Panc1 (cell line): Measurements from ENCODE around the gene STK39. TPM values are rescaled to one million over a fixed set of nuclear protein-coding genes. Genes with fewer than 3 reads are reported as not detected.

ENCODE experiments used
- ATAC-seq: fragments of 200-7000 bp; cut with Tn5 transposase; 2 replicates; pipeline ENCODE4 v1.9.1; 2020; ENCODE audit warnings: mild to moderate bottlenecking, moderate library complexity
- BruUV-seq: library from RNA; stranded (reverse); fragments of 400-500 nt; replicated peaks from 2 replicates; lab custom pipeline; 2021; lab: Mats Ljungman, UMichigan
- CTCF ChIA-PET: fragments of 300-600 bp; sonication (Branson Sonifier 250); formaldehyde crosslinking; loops from one replicate; lab custom pipeline; 2022; ENCODE audit warnings: antibody characterized with exemption; lab: Charles Lee
- POLR2A ChIA-PET: fragments of 300-600 bp; sonication (Branson Sonifier 250); formaldehyde crosslinking; loops from one replicate; lab custom pipeline; 2022; ENCODE audit warnings: antibody characterized with exemption; lab: Charles Lee
- DNase-seq: peaks from one replicate; pipeline ENCODE4 v3.0.0-alpha.2; 2010; ENCODE audit warnings: low read depth, low spot score
- H3K27ac ChIP-seq: 2 replicates; pipeline ENCODE4 v1.5.1; 2011; ENCODE audit warnings: mild to moderate bottlenecking, low read length, inconsistent platforms
- H3K27me3 ChIP-seq: fragments of 200-500 bp; sonication (Bioruptor generic); 2 replicates; pipeline ENCODE4 v1.6.0; 2014; ENCODE audit warnings: low read length, inconsistent platforms; ENCODE audit not compliant: control insufficient read depth, insufficient read depth
- H3K36me3 ChIP-seq: fragments of 200-500 bp; sonication (Bioruptor generic); 2 replicates; pipeline ENCODE4 v1.5.1; 2014; ENCODE audit warnings: inconsistent platforms, mild to moderate bottlenecking, low read length, moderate library complexity; ENCODE audit not compliant: control insufficient read depth, insufficient read depth
- H3K4me1 ChIP-seq: 2 replicates; pipeline ENCODE4 v1.5.1; 2011; ENCODE audit warnings: inconsistent platforms, mild to moderate bottlenecking, low read length, moderate library complexity; ENCODE audit not compliant: control insufficient read depth, insufficient read depth
- H3K4me3 ChIP-seq, 2 experiments: 2 replicates each; pipeline ENCODE4 v1.5.1; 2011 to 2012; ENCODE audit warnings: low read depth in 2 of 2, low read length in 2 of 2, mild to moderate bottlenecking in 2 of 2, inconsistent platforms in 1 of 2, moderate library complexity in 1 of 2
- H3K9me3 ChIP-seq: fragments of 200-500 bp; sonication (Bioruptor generic); 2 replicates; pipeline ENCODE4 v1.5.1; 2014; ENCODE audit warnings: low read depth, mild to moderate bottlenecking, inconsistent platforms, low read length, moderate library complexity; ENCODE audit not compliant: control insufficient read depth, insufficient read depth
- CTCF ChIP-seq: fragments of 450-650 bp; IDR thresholded peaks from 2 replicates; pipeline ENCODE4 v1.5.1; 2017; ENCODE audit warnings: mild to moderate bottlenecking
- POLR2AphosphoS5 ChIP-seq: IDR thresholded peaks from 2 replicates; pipeline ENCODE4 v1.6.1; 2012; ENCODE audit warnings: mild to moderate bottlenecking, low read depth, low read length, moderate library complexity
- REST ChIP-seq, 2 experiments: IDR thresholded peaks; 2 replicates each; pipeline ENCODE4 v1.6.1; 2011 to 2012; ENCODE audit warnings: low read depth in 2 of 2, control low read depth in 1 of 2, low read length in 1 of 2, mild to moderate bottlenecking in 1 of 2, moderate library complexity in 1 of 2; ENCODE audit not compliant: insufficient read depth in 1 of 2
- SIN3A ChIP-seq: IDR thresholded peaks from 2 replicates; pipeline ENCODE4 v1.6.1; 2012; ENCODE audit warnings: low read depth, mild to moderate bottlenecking, low read length, moderate library complexity, borderline replicate concordance; ENCODE audit not compliant: insufficient read depth
- TCF7L2 ChIP-seq: IDR thresholded peaks from 2 replicates; pipeline ENCODE4 v1.6.1; 2011; ENCODE audit warnings: mild to moderate bottlenecking, low read depth, low read length, inconsistent platforms
- in situ Hi-C: cut with HindIII; loops from 2 replicates; pipeline ENCODE4 v1.10.0; 2016; ENCODE audit warnings: low sequenced_read_pairs, low pct_unique_long_range_greater_than_20kb
- intact Hi-C: fragments of 100-400 bp; cut with micrococcal nuclease; formaldehyde crosslinking; loops from one replicate; pipeline ENCODE4 v1.10.0; 2022; ENCODE audit not compliant: unreplicated experiment
- total RNA-seq: library from RNA; stranded (reverse); gene quantifications from one replicate; pipeline ENCODE4 v1.2.1, GENCODE V29; 2021; ENCODE audit not compliant: unreplicated experiment

Gene STK39
- total RNA-seq, 1 experiment from 2014 or later = 14.0 TPM

GRCh38 chr2:168047091-168047690, 200.2 kb downstream of the STK39 start:
- Histone ChIP-seq H3K9me3 (no peaks in the 10 kb centered on the region), H3K4me3 (no peak overlapping the region), H3K27me3 (no peaks in the 10 kb centered on the region), H3K4me1 (no peaks in the 10 kb centered on the region), H3K36me3 (no peaks in the 10 kb centered on the region), H3K27ac (no peak overlapping the region)
- ATAC-seq = no peak
- POLR2A ChIA-PET = no interaction called here
- intact Hi-C loops (no loop called here), in situ Hi-C loops (no loop called here)
- BruUV-seq = no TSS peak
- TF ChIP-seq REST (IDR thresholded peaks at IDR 0.05; ENCODE audit: insufficient read depth in 1 of 2, low read depth in 2 of 2, low read length in 1 of 2) = no peak
- TF ChIP-seq CTCF = no peak
- TF ChIP-seq POLR2AphosphoS5 = no peak
- DNase-seq = no peak
- CTCF ChIA-PET = no interaction called here

- TF ChIP-seq TCF7L2 = no peak
- TF ChIP-seq POLR2AphosphoS5 = no peak
- TF ChIP-seq CTCF = no peak
- no peak for TF ChIP-seq REST (IDR thresholded peaks at IDR 0.05; ENCODE audit: insufficient read depth in 1 of 2, low read depth in 2 of 2, low read length in 1 of 2)
- TF ChIP-seq SIN3A = no peak
- no peaks in the 10 kb centered on the region for H3K9me3 ChIP-seq
- no peaks in the 10 kb centered on the region for H3K4me1 ChIP-seq
- DNase-seq (no peak), ATAC-seq (no peak)
- CTCF ChIA-PET = no interaction called here
- no peaks in the 10 kb centered on the region for H3K27me3 ChIP-seq
- POLR2A ChIA-PET = no interaction called here
- no peaks in the 10 kb centered on the region for H3K36me3 ChIP-seq
- H3K27ac ChIP-seq = no peak overlapping the region
- no peak overlapping the region for H3K4me3 ChIP-seq
- intact Hi-C loops = no loop called here
- BruUV-seq = no TSS peak
- in situ Hi-C loops = no loop called here
These were observed 202.8 kb downstream of the STK39 start for GRCh38 chr2:168044579-168044978.
